Peyer's patch (tissue), 4 donors: ENCODE results near the gene IGF2BP1. TPM values are rescaled to one million over a fixed set of nuclear protein-coding genes. Genes with fewer than 3 reads are reported as not detected.

Experiments used
- DNase-seq, 3 donors: peaks; one replicate each; pipeline ENCODE4 v3.0.0-alpha.2; 2017 to 2019
- H3K27ac ChIP-seq, 4 donors: fragments of 200-600 bp; sonication (generic); one replicate each; pipeline ENCODE4 v1.5.1; 2016 to 2019
- H3K27me3 ChIP-seq, 2 donors: fragments of 200-600 bp; sonication (generic); one replicate each; pipeline ENCODE4 v1.5.1; 2019
- H3K36me3 ChIP-seq, 3 donors: fragments of 200-600 bp; sonication (generic); one replicate each; pipeline ENCODE4 v1.5.1; 2016 to 2019
- H3K4me1 ChIP-seq, 4 donors: fragments of 200-600 bp; sonication (generic); one replicate each; pipeline ENCODE4 v1.5.1; 2016 to 2019
- H3K4me3 ChIP-seq, 4 donors: fragments of 200-600 bp; sonication (generic); 1 replicate in 3 of 4; 2 replicates in 1 of 4; pipeline ENCODE4 v1.5.1; 2016 to 2019; ENCODE audit warnings: mild to moderate bottlenecking in 1 of 4
- H3K9me3 ChIP-seq, 4 donors: fragments of 200-600 bp; sonication (generic); one replicate each; pipeline ENCODE4 v1.5.1; 2016 to 2019; ENCODE audit warnings: mild to moderate bottlenecking in 1 of 4
- POLR2A ChIP-seq, 2 donors: fragments of 450-650 bp; IDR thresholded peaks; one replicate each; pipeline ENCODE4 v1.5.1; 2017; ENCODE audit warnings: antibody characterized with exemption in 2 of 2, mild to moderate bottlenecking in 2 of 2, moderate library complexity in 2 of 2
- total RNA-seq, 4 donors: library from RNA; depleted of rRNA; stranded (reverse); fragments of >200 nt; gene quantifications; one replicate each; pipeline ENCODE4 v1.1.0, GENCODE V29; 2016
- TF ChIP-seq, protein P1 (sequence below), 6 experiments: fragments of 450-650 bp in 4 of 6; fragments of 200-600 bp in 2 of 6; sonication (generic) in 1 of 6; IDR thresholded peaks; one replicate each; pipeline ENCODE4 v1.5.1; 2017 to 2019; ENCODE audit warnings: antibody characterized with exemption in 6 of 6, mild to moderate bottlenecking in 3 of 6, moderate library complexity in 1 of 6

Gene IGF2BP1
- total RNA-seq, 4 donors from 2014 or later: 0.54 TPM; not detected in 3

DNA sequence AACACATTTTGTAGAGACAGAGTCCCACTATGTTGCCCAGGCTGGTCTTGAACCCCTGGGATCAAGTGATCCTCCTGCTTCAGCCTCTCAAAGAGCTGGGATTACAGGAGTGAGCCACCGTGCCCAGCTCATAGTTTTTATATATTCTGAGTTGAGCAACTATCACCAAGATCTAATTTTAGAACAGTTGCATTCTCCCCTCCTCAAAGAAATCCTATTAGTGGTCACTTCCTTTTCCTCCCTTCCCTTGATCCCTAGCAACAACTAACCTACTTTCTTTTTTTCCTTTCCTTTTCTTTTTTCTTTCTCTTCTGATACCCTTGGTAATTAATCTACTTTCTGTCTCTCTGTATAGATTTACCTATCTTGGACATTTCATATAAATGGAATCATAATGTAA, 73.9 kb downstream of the IGF2BP1 start:
- H3K4me1 ChIP-seq: no peaks in the 10 kb centered on the region
- no peaks in the 10 kb centered on the region for H3K36me3 ChIP-seq
- H3K9me3 ChIP-seq: no peaks in the 10 kb centered on the region
- TF ChIP-seq, protein P1, sequence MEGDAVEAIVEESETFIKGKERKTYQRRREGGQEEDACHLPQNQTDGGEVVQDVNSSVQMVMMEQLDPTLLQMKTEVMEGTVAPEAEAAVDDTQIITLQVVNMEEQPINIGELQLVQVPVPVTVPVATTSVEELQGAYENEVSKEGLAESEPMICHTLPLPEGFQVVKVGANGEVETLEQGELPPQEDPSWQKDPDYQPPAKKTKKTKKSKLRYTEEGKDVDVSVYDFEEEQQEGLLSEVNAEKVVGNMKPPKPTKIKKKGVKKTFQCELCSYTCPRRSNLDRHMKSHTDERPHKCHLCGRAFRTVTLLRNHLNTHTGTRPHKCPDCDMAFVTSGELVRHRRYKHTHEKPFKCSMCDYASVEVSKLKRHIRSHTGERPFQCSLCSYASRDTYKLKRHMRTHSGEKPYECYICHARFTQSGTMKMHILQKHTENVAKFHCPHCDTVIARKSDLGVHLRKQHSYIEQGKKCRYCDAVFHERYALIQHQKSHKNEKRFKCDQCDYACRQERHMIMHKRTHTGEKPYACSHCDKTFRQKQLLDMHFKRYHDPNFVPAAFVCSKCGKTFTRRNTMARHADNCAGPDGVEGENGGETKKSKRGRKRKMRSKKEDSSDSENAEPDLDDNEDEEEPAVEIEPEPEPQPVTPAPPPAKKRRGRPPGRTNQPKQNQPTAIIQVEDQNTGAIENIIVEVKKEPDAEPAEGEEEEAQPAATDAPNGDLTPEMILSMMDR (IDR thresholded peaks at IDR 0.05): no peak
- H3K4me3 ChIP-seq: no peak overlapping the region
- H3K27ac ChIP-seq: no peak overlapping the region
- no peak for DNase-seq
- H3K27me3 ChIP-seq: no peaks in the 10 kb centered on the region

DNA sequence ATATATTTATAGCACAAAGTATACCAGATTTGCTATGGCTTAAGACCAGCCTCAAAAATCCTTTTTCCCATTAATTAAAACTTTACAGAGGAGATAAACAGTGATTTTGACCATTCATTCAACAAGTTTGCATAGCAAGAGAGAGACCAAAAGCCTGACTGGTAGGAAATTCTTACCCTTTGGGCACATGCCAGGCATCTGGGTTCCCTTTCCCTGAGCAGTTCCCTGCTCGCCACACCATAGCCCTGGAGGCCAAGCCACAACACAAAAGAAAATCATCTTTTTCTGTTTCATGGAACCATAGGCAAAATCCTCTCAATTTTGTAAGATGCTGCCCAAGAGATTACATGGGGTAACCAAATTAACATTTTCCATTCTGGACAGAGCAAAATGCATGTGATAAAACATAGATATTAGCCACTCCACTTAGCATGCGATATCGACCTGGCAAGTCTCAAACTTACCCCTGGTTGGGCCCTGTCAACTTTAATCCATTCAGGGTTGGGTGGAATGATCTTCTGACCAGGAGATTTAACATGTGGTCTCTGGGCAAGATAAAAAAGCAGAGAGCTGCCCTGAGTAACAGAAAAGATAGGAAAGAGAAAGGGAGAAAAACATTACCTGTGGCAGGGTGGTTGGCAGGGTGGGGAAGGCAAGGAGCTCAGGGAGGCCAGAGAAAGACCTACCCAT, 77.8 kb downstream of the IGF2BP1 start:
- TF ChIP-seq, protein P1 (IDR thresholded peaks at IDR 0.05): no peak
- TF ChIP-seq POLR2A (IDR thresholded peaks at IDR 0.05): no peak
- H3K36me3 ChIP-seq: no peaks in the 10 kb centered on the region
- H3K9me3 ChIP-seq: no peaks in the 10 kb centered on the region
- DNase-seq: no peak
- H3K4me3 ChIP-seq: no peak overlapping the region
- no peaks in the 10 kb centered on the region for H3K27me3 ChIP-seq
- H3K4me1 ChIP-seq: no peaks in the 10 kb centered on the region
- H3K27ac ChIP-seq: no peak overlapping the region

DNA sequence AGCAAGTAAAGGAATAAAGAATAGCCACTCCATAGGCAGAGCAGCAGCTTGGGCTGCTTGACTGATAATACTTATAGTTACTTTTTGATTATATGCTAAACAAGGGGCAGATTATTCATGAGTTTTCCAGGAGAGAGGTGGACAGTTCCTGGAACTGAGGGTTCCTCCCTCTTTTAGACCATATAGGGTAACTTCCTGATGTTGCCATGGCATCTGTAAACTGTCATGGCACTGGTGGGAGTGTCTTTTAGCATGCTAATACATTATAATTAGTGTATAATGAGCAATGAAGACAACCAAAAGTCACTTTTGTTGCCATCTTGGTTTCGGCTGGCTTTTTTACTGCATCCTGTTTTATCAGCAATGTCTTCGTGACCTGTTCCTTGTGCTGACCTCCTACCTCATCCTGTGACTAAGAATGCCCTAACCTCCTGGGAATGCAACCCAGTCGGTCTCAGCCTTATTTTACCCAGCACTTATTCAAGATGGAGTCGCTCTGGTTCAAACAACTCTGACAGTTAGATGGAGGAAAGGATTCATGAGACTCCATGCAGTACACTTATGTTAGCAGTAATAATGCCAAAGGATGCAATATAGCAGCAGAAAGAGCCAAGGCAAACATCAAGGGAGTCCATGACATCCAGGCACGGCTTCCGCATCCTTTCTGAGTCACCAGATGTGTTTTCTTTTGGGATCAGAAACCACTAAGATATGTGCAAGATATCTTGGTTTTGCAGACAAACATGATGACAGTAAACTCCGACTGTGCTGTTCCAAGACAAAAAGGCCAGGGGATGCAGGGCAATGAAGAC, 79.6 kb downstream of the IGF2BP1 start:
- Histone ChIP-seq H3K4me1 (no peaks in the 10 kb centered on the region), H3K4me3 (no peak overlapping the region), H3K9me3 (no peaks in the 10 kb centered on the region), H3K27ac (no peak overlapping the region), H3K36me3 (no peaks in the 10 kb centered on the region), H3K27me3 (no peaks in the 10 kb centered on the region)
- no peak for DNase-seq
- no peak for TF ChIP-seq POLR2A (IDR thresholded peaks at IDR 0.05)
- TF ChIP-seq, protein P1 (IDR thresholded peaks at IDR 0.05): no peak

DNA sequence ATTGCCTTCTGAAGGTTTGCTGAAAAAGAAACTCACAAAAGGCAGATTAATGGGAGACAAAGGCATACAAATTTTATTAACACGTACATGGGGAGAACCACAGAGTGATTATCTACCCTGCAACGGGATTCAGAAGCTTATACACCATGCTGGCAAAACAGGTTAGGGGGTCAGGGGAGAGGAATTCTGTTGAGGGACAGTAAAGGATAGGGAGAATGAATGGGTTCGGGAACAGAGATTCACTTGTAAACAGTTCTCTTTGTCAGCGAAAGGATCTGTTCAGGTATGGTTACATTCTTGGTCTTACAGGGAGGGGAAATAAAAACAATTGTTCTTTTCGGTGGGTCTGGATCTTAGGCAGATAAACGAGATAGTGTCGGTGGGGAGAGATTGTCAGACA, 81.1 kb downstream of the IGF2BP1 start:
- no peak overlapping the region for H3K4me3 ChIP-seq
- H3K36me3 ChIP-seq: no peaks in the 10 kb centered on the region
- no peaks in the 10 kb centered on the region for H3K27me3 ChIP-seq
- no peaks in the 10 kb centered on the region for H3K4me1 ChIP-seq
- no peaks in the 10 kb centered on the region for H3K9me3 ChIP-seq
- no peak for DNase-seq
- TF ChIP-seq, protein P1 (IDR thresholded peaks at IDR 0.05): no peak
- no peak for TF ChIP-seq POLR2A (IDR thresholded peaks at IDR 0.05)
- H3K27ac ChIP-seq: no peak overlapping the region

DNA sequence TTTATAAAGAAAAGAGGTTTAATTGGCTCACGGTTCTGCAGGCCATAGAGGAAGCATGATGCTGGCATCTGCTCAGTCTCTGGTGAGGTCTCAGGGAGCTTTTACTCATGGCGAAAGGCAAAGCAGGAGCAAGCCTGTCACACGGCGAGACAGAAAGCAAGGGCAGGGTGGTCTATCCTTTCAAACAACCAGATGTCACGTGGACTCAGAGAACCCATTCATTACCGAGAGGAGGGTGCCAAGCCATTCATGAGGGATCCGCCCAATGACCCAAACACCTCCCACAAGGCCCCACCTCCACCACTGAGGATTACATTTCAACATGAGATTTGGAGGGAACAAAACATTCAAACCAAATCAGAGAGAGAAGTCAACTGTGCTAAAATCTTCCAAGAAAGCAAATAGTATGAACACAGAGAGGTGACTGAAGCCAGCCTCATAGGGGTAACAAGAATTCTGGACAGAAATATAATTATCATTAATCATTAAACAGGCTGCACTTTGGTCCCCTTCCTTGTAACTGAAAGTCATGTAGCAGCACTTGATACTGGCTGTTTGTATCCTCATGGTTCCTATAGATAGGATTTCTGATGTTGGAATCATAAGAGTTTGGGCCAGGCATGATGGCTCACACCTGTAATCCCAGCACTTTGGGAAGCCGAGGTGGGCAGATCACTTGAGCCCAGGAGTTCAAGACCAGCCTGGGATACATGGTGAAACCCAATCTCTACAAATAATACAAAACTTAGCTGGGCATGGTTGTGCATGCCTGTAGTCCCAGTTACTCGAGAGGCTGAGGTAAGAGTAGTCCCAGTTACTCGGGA, 82.9 kb downstream of the IGF2BP1 start:
- TF ChIP-seq, protein P1 (IDR thresholded peaks at IDR 0.05): no peak
- H3K9me3 ChIP-seq: no peaks in the 10 kb centered on the region
- no peaks in the 10 kb centered on the region for H3K4me1 ChIP-seq
- DNase-seq: no peak
- peak overlapping the region in 2 of 4 donors; percentile 62 to 84 for H3K27ac ChIP-seq
- H3K4me3 ChIP-seq: no peak overlapping the region
- H3K36me3 ChIP-seq: no peaks in the 10 kb centered on the region
- no peaks in the 10 kb centered on the region for H3K27me3 ChIP-seq
